ENCODE measurements around the gene RIPK1.
"Not testable (repeated sequence)": the region's sequence is repeated elsewhere in the genome, so short reads cannot be mapped to it uniquely, and the experiment has no call there.

The RIPK1 gene

DNA sequence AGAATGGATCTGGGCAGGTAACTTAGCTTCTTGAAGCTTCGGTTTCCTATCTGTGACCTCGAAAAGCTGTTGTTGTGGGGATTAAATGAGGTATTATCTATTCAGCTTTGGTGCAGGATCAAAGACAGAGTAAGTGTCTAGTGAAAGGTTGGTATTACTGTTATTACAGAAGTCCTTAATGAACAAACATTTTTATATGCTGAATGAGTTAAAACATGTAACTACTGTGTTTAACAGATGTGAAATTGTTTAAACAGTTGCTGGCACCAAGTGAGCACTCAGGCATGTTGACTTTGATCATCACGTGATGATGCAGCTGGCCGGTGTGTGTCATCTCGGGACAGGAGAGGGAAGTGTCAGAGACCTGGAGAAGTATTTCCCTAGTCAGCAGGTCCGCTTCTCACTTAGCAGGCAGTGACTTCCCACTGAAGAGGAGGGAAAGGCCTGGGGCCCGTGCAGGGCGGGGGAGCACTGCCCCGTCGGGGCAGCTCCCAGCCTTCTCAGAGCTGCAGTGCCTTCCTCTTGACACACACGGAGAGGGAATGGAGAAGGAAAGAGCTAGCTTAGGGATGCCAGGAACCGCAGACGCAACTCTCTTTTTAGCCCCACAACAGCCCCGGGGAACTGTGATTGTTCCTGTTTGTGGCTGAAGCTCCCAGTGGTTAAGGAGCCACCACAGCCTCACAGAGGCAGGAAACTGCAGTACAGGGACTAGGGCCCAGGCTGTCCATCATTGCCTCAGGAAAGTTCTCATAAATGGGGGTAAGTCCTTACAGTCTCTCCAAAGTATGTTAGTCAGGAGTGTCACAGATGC lies 71.0 kb downstream of the RIPK1 start:
- peak overlapping the region; percentile 75 for H3K27ac ChIP-seq (ENCODE audit: low read depth, low read length)
- peak overlapping the region in 1 of 5 donors; percentile 7 for H3K9ac ChIP-seq (ENCODE audit: low read length in 5 of 5)
- H3K36me3 ChIP-seq (ENCODE audit: control insufficient read depth in 5 of 5, insufficient read depth in 5 of 5, low read length in 5 of 5): peaks cover 19 to 84% (median 69%) of the 10 kb centered on the region in 5 donors
- peaks cover 0 to 28% (median 18%) of the 10 kb centered on the region in 5 donors for H3K4me1 ChIP-seq (ENCODE audit: control insufficient read depth in 5 of 5, insufficient read depth in 5 of 5, low read length in 5 of 5)
- H3K27me3 ChIP-seq (ENCODE audit: control insufficient read depth in 5 of 5, insufficient read depth in 4 of 5, low read length in 5 of 5): no peaks in the 10 kb centered on the region
- peak overlapping the region in 2 of 5 donors; percentile 11 to 34 for H3K4me3 ChIP-seq (ENCODE audit: low read depth in 1 of 5, low read length in 5 of 5)
- no peaks in the 10 kb centered on the region for H3K9me3 ChIP-seq (ENCODE audit: control insufficient read depth in 5 of 5, low read length in 5 of 5)

DNA sequence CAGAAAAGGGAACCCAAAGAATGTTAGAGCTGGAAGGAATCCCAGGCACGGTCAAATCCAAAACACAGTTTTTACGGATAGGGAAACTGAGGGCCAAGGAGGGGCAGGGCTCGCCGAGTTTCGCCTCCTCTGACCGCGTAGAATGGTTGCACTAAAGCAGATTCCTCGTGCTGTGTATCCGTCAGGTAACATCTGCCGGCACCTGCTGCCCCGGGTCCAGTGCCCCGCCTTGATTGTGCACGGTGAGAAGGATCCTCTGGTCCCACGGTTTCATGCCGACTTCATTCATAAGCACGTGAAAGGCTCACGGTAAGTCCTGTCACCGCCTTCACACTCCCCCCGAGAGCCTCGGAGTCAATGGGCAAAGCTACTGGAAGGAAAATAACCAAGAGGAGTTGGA lies 71.9 kb downstream of the RIPK1 start:
- no peaks in the 10 kb centered on the region for H3K9me3 ChIP-seq (ENCODE audit: control insufficient read depth in 5 of 5, low read length in 5 of 5)
- H3K4me1 ChIP-seq (ENCODE audit: control insufficient read depth in 5 of 5, insufficient read depth in 5 of 5, low read length in 5 of 5): peaks cover 0 to 28% (median 18%) of the 10 kb centered on the region in 5 donors
- no peak overlapping the region for H3K4me3 ChIP-seq (ENCODE audit: low read depth in 1 of 5, low read length in 5 of 5)
- H3K27me3 ChIP-seq (ENCODE audit: control insufficient read depth in 5 of 5, insufficient read depth in 4 of 5, low read length in 5 of 5): no peaks in the 10 kb centered on the region
- peaks cover 19 to 84% (median 76%) of the 10 kb centered on the region in 5 donors for H3K36me3 ChIP-seq (ENCODE audit: control insufficient read depth in 5 of 5, insufficient read depth in 5 of 5, low read length in 5 of 5)
- H3K27ac ChIP-seq (ENCODE audit: low read depth, low read length): no peak overlapping the region
- H3K9ac ChIP-seq (ENCODE audit: low read length in 5 of 5): no peak overlapping the region

DNA sequence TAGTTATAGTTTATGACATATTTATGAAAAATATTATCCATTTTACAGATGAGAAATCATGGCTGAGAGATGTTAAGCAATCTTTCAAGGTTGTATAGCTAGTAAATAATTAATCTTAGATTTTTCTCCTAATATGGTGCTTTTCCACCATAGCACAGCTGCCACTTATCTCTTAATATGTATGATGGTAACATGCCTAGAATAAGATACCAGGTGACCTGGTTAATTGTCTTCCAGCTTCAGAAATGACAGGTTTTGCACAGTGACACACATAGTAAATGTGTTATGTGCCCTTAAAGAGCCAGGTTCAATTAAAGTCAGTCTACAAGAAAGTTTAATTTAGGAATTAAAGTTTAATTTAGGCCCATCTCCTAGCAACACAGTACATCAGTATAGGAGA lies 74.2 kb downstream of the RIPK1 start:
- Histone ChIP-seq H3K4me3 (ENCODE audit: low read depth in 1 of 5, low read length in 5 of 5) (no peak overlapping the region), H3K4me1 (ENCODE audit: control insufficient read depth in 5 of 5, insufficient read depth in 5 of 5, low read length in 5 of 5) (peaks cover 0 to 28% (median 18%) of the 10 kb centered on the region in 5 donors), H3K9ac (ENCODE audit: low read length in 5 of 5) (no peak overlapping the region), H3K36me3 (ENCODE audit: control insufficient read depth in 5 of 5, insufficient read depth in 5 of 5, low read length in 5 of 5) (peaks cover 16 to 67% (median 64%) of the 10 kb centered on the region in 5 donors), H3K27me3 (ENCODE audit: control insufficient read depth in 5 of 5, insufficient read depth in 4 of 5, low read length in 5 of 5) (no peaks in the 10 kb centered on the region), H3K27ac (ENCODE audit: low read depth, low read length) (no peak overlapping the region), H3K9me3 (ENCODE audit: control insufficient read depth in 5 of 5, low read length in 5 of 5) (no peaks in the 10 kb centered on the region)

DNA sequence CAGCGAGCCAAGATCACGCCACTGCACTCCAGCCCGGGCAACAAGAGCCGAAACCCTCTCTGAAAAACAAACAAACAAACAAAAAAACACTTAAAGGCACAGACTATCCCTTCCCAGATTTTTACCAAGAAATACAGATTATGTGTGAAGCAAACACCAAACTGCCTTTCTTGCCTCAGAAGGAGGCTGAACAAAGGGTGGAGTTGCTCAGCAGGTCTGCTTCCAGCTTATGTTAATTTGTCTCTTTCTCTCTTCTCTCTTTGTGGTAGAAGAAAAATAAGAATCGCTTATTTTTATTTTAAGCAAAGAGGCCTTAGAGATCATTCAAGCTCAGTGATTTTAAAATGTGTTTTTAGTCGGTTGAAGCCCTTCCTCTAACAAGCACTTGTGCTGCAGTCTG lies 74.9 kb downstream of the RIPK1 start:
- Histone ChIP-seq H3K27ac (ENCODE audit: low read depth, low read length) (no peak overlapping the region), H3K9me3 (ENCODE audit: control insufficient read depth in 5 of 5, low read length in 5 of 5) (no peaks in the 10 kb centered on the region), H3K4me1 (ENCODE audit: control insufficient read depth in 5 of 5, insufficient read depth in 5 of 5, low read length in 5 of 5) (peaks cover 0 to 25% (median 18%) of the 10 kb centered on the region in 5 donors), H3K9ac (ENCODE audit: low read length in 5 of 5) (no peak overlapping the region), H3K4me3 (ENCODE audit: low read depth in 1 of 5, low read length in 5 of 5) (no peak overlapping the region), H3K36me3 (ENCODE audit: control insufficient read depth in 5 of 5, insufficient read depth in 5 of 5, low read length in 5 of 5) (peaks cover 14 to 67% (median 64%) of the 10 kb centered on the region in 5 donors), H3K27me3 (ENCODE audit: control insufficient read depth in 5 of 5, insufficient read depth in 4 of 5, low read length in 5 of 5) (no peaks in the 10 kb centered on the region)

DNA sequence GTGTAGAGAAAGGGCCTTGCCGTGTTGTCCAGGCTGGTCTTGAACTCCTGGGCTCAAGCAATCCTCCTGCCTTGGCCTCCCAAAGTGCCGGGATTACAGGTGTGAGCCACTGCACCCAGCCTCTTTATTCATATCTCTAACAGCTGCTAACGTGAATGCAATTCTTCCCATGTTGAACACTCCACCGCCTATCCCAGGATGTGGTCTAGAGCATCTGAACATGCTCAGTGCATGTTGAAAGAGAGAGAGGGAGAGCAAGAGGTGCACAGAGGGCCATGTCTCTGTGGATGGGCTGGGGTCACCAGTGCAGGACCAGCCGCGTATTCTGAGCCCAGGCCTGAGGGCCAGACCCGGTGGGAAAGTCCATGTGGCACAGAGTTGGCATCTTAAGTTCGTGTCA lies 76.3 kb downstream of the RIPK1 start:
- H3K4me1 ChIP-seq (ENCODE audit: control insufficient read depth in 5 of 5, insufficient read depth in 5 of 5, low read length in 5 of 5): peaks cover 0 to 11% (median 7%) of the 10 kb centered on the region in 5 donors
- H3K9ac ChIP-seq (ENCODE audit: low read length in 5 of 5): no peak overlapping the region
- no peaks in the 10 kb centered on the region for H3K9me3 ChIP-seq (ENCODE audit: control insufficient read depth in 5 of 5, low read length in 5 of 5)
- no peaks in the 10 kb centered on the region for H3K27me3 ChIP-seq (ENCODE audit: control insufficient read depth in 5 of 5, insufficient read depth in 4 of 5, low read length in 5 of 5)
- peaks cover 14 to 71% (median 65%) of the 10 kb centered on the region in 5 donors for H3K36me3 ChIP-seq (ENCODE audit: control insufficient read depth in 5 of 5, insufficient read depth in 5 of 5, low read length in 5 of 5)
- H3K4me3 ChIP-seq (ENCODE audit: low read depth in 1 of 5, low read length in 5 of 5): no peak overlapping the region
- H3K27ac ChIP-seq (ENCODE audit: low read depth, low read length): no peak overlapping the region

DNA sequence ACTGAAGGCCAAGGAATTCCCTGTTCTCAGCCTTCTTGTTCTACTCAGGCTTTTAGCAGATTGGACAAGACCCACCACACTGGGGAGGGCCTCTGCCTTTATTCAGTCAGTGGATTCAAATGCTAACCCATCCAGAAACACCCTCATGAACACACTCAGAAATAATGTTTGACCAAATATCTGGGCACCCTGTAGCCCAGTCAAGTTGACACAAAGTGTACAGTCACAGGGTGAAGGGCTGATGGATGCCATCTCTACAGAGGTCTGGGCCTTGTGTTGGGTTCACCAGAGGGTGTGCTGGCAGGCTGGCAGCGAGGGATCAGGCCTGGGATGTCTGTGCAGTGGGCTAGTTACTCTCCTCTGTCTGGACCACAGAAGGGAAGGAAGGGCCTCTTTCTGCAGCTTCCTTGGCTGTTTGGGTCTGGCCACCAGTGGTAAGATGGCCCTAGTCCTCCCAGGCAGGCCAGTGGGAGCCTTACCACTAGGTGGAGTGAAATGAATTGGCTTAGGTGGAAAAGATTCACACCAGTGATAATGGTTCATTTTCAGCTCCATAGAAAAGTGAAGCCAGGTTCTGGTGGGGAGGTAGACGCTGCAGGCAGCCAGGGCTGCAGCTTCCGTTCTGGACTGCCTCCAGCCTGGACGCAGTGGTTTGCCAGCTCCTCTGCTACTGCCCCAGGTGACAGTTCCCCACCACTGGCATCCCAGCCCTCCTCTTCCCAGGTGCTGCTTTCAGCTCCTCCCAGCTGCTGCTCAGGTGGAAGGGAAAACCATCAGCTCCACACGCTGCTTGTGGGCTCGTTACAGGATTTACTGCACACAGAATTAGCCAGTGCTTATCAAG lies 79.8 kb downstream of the RIPK1 start:
- H3K4me1 ChIP-seq (ENCODE audit: control insufficient read depth in 5 of 5, insufficient read depth in 5 of 5, low read length in 5 of 5): peaks cover 0 to 5% (median 0%) of the 10 kb centered on the region in 5 donors
- no peaks in the 10 kb centered on the region for H3K9me3 ChIP-seq (ENCODE audit: control insufficient read depth in 5 of 5, low read length in 5 of 5)
- H3K4me3 ChIP-seq (ENCODE audit: low read depth in 1 of 5, low read length in 5 of 5): no peak overlapping the region
- peaks cover 14 to 62% (median 57%) of the 10 kb centered on the region in 5 donors for H3K36me3 ChIP-seq (ENCODE audit: control insufficient read depth in 5 of 5, insufficient read depth in 5 of 5, low read length in 5 of 5)
- no peaks in the 10 kb centered on the region for H3K27me3 ChIP-seq (ENCODE audit: control insufficient read depth in 5 of 5, insufficient read depth in 4 of 5, low read length in 5 of 5)
- no peak overlapping the region for H3K9ac ChIP-seq (ENCODE audit: low read length in 5 of 5)
- no peak overlapping the region for H3K27ac ChIP-seq (ENCODE audit: low read depth, low read length)

DNA sequence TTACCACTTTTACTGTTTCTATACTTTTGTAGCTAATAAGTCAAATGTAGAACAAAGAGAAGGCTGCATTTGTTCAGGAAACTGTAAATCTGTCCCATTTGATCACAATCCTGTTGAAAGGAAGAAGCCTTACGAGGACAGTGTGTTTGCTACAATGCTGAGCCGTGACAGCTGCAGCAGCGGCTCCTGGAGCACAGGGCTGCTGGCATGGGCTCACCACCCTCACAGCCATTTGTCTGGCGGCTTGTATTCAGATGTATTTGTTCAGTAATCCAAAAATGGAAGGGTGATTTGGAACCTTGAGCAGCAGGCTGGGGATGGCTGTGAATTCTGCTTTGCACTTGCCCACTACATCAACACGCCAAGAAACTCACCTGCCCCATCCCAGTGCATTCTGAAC lies 83.4 kb downstream of the RIPK1 start:
- peak overlapping the region; percentile 9 for H3K27ac ChIP-seq (ENCODE audit: low read depth, low read length)
- H3K4me1 ChIP-seq (ENCODE audit: control insufficient read depth in 5 of 5, insufficient read depth in 5 of 5, low read length in 5 of 5): peaks cover 0 to 19% (median 16%) of the 10 kb centered on the region in 5 donors
- no peaks in the 10 kb centered on the region for H3K9me3 ChIP-seq (ENCODE audit: control insufficient read depth in 5 of 5, low read length in 5 of 5)
- peaks cover 17 to 64% (median 61%) of the 10 kb centered on the region in 5 donors for H3K36me3 ChIP-seq (ENCODE audit: control insufficient read depth in 5 of 5, insufficient read depth in 5 of 5, low read length in 5 of 5)
- H3K9ac ChIP-seq (ENCODE audit: low read length in 5 of 5): no peak overlapping the region
- H3K27me3 ChIP-seq (ENCODE audit: control insufficient read depth in 5 of 5, insufficient read depth in 4 of 5, low read length in 5 of 5): no peaks in the 10 kb centered on the region
- no peak overlapping the region for H3K4me3 ChIP-seq (ENCODE audit: low read depth in 1 of 5, low read length in 5 of 5)

DNA sequence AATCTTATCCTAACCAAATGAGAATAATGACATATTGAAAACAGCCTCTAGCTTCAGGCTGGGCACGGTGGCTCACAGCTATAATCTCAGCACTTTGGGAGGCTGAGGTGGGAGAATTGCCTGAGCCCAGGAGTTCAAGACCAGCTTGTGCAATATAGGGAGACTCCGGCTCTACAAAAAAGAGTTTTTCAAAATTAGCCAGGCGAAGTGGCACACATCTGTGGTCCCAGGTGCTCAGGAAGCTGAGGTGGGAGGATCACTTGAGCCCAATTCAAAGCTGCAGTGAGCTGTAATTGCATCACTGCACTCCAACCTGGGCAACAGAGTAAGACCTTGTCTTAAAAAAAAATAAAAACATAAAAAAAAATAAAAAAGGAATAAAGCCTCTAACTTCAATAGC lies 84.4 kb downstream of the RIPK1 start:
- Histone ChIP-seq H3K36me3 (ENCODE audit: control insufficient read depth in 5 of 5, insufficient read depth in 5 of 5, low read length in 5 of 5) (peaks cover 17 to 55% (median 54%) of the 10 kb centered on the region in 5 donors), H3K4me1 (ENCODE audit: control insufficient read depth in 5 of 5, insufficient read depth in 5 of 5, low read length in 5 of 5) (peaks cover 0 to 23% (median 20%) of the 10 kb centered on the region in 5 donors), H3K27ac (ENCODE audit: low read depth, low read length) (peak overlapping the region; percentile 9), H3K9ac (ENCODE audit: low read length in 5 of 5) (no peak overlapping the region), H3K27me3 (ENCODE audit: control insufficient read depth in 5 of 5, insufficient read depth in 4 of 5, low read length in 5 of 5) (no peaks in the 10 kb centered on the region), H3K9me3 (ENCODE audit: control insufficient read depth in 5 of 5, low read length in 5 of 5) (no peaks in the 10 kb centered on the region), H3K4me3 (ENCODE audit: low read depth in 1 of 5, low read length in 5 of 5) (no peak overlapping the region)

DNA sequence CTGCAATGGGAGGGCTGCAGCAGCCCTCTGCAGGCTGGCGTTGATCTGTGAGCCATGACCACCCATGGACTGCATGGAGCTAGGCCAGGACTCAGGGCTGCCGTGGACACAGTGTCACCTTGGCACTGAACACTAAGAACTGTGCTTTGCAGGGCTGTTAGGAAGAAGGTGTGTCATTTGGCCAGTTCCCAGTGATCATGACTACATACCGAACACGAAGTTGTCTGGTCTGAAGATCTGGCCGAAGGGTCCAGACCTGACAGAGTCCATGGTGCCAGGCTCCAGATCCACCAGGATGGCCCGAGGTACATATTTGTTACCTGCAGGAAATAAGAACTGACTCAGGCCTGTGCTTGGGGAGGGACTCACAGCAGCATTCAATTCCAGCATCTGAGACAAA lies 87.1 kb downstream of the RIPK1 start:
- H3K27ac ChIP-seq (ENCODE audit: low read depth, low read length): peak overlapping the region; percentile 52
- H3K9ac ChIP-seq (ENCODE audit: low read length in 5 of 5): not testable (repeated sequence)

More for the DNA sequence above, 87.1 kb downstream of the RIPK1 start:
- H3K4me1 ChIP-seq (ENCODE audit: control insufficient read depth in 5 of 5, insufficient read depth in 5 of 5, low read length in 5 of 5): peaks cover 4 to 43% (median 28%) of the 10 kb centered on the region in 5 donors
- not testable (repeated sequence) for H3K9me3 ChIP-seq (ENCODE audit: control insufficient read depth in 5 of 5, low read length in 5 of 5); H3K27me3 ChIP-seq (ENCODE audit: control insufficient read depth in 5 of 5, insufficient read depth in 4 of 5, low read length in 5 of 5)
- H3K4me3 ChIP-seq (ENCODE audit: low read depth in 1 of 5, low read length in 5 of 5): peak overlapping the region; percentile 13 to 52 (median 19)
- peaks cover 13 to 32% (median 28%) of the 10 kb centered on the region in 5 donors for H3K36me3 ChIP-seq (ENCODE audit: control insufficient read depth in 5 of 5, insufficient read depth in 5 of 5, low read length in 5 of 5)
